ENCODE results near the gene SMARCD3.

DNA sequence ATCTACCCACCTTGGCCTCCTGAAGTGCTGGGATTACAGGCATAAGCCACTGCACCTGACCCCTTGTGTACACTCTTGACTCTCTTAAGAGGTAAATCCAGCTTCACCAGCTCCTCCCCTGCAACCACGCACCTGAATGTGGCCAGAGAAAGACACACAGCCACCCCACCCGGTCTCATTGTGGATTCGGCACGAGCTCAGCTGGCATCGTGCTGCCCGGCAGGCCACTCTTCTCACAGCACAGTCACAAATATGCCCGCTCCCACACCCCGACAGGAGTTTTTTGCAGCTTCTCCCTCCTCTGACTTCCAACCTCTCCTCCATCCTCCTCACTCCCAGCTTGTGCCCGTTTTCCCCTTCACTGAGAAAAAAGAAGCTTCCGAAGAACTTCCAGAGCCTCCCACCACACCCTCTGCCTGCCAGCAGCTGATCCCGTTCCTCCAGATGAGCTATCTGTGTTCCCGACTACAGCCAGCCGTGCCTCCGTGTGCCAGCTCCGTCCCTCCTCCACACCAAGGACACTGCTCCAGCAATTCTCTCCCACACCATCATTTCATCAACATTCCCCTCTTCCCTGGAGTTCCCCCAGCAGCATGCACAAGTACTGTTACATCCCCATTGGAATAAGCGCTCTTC lies 8.0 kb upstream of the SMARCD3 start:
- TF ChIP-seq SPI1 (IDR thresholded peaks at IDR 0.05; ENCODE audit: low read depth, low read length), result no peak
- no peak for TF ChIP-seq POLR2AphosphoS5 (IDR thresholded peaks at IDR 0.05; ENCODE audit: low read depth, low read length)
- no peak for TF ChIP-seq POLR2A (IDR thresholded peaks at IDR 0.05; ENCODE audit: low read depth, low read length)
- no peak for TF ChIP-seq TAF1 (IDR thresholded peaks at IDR 0.05; ENCODE audit: low read depth, low read length)
- no peak for TF ChIP-seq POU2F2 (IDR thresholded peaks at IDR 0.05; ENCODE audit: low read depth, low read length)

Data from GM12891 (cell line).